ENCODE data around the gene HSD17B14. TPM values are rescaled to one million over a fixed set of nuclear protein-coding genes. Genes with fewer than 3 reads are reported as not detected.

The HSD17B14 gene
- total and polyA plus RNA-seq, 9 of the 15 experiments (the other 6 are each of a cell fraction or from before 2014, with no cell fraction given) = 0.16 TPM; not detected in 8

DNA sequence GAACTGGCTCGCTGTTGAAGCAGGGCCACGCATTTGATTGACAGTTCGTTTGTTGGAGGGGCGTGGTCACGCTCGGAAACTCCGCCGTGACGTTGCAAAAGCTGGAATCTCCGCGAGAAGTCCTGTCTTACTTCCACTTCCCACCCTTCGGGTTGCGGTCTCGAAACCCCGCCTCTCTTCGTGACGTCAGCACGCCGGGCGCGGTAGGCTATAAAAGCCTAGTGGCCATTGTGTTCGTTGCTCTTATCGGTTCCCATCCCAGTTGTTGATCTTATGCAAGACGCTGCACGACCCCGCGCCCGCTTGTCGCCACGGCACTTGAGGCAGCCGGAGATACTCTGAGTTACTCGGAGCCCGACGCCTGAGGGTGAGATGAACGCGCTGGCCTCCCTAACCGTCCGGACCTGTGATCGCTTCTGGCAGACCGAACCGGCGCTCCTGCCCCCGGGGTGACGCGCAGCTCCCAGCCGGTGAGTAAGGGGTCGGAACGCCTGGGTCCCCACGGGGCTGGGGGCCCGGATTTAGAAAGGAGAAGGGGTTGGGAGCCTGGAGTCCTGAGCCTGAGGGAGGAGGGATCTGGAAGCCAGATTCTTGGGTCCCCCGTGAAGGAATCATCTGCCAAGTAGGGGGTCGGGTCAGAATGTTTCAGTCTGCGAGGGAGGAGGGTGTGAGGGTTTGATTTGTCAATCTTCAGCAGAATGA lies 36.0 kb upstream of the HSD17B14 start, which contains the start of gene PPP1R15A (continued):
- TF ChIP-seq BACH1 (tag; IDR thresholded peaks at IDR 0.05) = no peak
- TF ChIP-seq, protein P1, sequence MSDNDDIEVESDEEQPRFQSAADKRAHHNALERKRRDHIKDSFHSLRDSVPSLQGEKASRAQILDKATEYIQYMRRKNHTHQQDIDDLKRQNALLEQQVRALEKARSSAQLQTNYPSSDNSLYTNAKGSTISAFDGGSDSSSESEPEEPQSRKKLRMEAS (CRISPR knock-in tag; IDR thresholded peaks at IDR 0.05) = peak; percentile 53
- TF ChIP-seq, protein P2, sequence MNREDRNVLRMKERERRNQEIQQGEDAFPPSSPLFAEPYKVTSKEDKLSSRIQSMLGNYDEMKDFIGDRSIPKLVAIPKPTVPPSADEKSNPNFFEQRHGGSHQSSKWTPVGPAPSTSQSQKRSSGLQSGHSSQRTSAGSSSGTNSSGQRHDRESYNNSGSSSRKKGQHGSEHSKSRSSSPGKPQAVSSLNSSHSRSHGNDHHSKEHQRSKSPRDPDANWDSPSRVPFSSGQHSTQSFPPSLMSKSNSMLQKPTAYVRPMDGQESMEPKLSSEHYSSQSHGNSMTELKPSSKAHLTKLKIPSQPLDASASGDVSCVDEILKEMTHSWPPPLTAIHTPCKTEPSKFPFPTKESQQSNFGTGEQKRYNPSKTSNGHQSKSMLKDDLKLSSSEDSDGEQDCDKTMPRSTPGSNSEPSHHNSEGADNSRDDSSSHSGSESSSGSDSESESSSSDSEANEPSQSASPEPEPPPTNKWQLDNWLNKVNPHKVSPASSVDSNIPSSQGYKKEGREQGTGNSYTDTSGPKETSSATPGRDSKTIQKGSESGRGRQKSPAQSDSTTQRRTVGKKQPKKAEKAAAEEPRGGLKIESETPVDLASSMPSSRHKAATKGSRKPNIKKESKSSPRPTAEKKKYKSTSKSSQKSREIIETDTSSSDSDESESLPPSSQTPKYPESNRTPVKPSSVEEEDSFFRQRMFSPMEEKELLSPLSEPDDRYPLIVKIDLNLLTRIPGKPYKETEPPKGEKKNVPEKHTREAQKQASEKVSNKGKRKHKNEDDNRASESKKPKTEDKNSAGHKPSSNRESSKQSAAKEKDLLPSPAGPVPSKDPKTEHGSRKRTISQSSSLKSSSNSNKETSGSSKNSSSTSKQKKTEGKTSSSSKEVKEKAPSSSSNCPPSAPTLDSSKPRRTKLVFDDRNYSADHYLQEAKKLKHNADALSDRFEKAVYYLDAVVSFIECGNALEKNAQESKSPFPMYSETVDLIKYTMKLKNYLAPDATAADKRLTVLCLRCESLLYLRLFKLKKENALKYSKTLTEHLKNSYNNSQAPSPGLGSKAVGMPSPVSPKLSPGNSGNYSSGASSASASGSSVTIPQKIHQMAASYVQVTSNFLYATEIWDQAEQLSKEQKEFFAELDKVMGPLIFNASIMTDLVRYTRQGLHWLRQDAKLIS (CRISPR knock-in tag; IDR thresholded peaks at IDR 0.05) = peak; percentile 99
- TF ChIP-seq BDP1 (IDR thresholded peaks at IDR 0.05; ENCODE audit: insufficient read depth, insufficient read length) = no peak
- no peak for TF ChIP-seq EZH2 (IDR thresholded peaks at IDR 0.05; ENCODE audit: borderline replicate concordance, low read depth, low read length)
- peak; percentile 56; the same call in 1 of the 2 replicates for TF ChIP-seq JUN (IDR thresholded peaks at IDR 0.05; ENCODE audit: borderline replicate concordance, low read depth, low read length)
- peak; percentile 74 for TF ChIP-seq JUN (CRISPR knock-in tag; IDR thresholded peaks at IDR 0.05; ENCODE audit: borderline replicate concordance)
- TF ChIP-seq NFXL1 (CRISPR knock-in tag; IDR thresholded peaks at IDR 0.05) = no peak
- no peak for TF ChIP-seq ZNF79 (CRISPR knock-in tag; IDR thresholded peaks at IDR 0.05; ENCODE audit: low read depth)

Data from K562 (cell line).